Gastrocnemius medialis (tissue), 4 donors: ENCODE data around the gene RFTN1. TPM values are rescaled to one million over a fixed set of nuclear protein-coding genes. Genes with fewer than 3 reads are reported as not detected.

Experiments
- ATAC-seq, 2 donors: fragments of 150-250 bp; one replicate each; pipeline ENCODE4 v1.9.1; 2016
- DNase-seq, 2 donors: peaks; one replicate each; pipeline ENCODE4 v3.0.0-alpha.2; 2019
- H3K27ac ChIP-seq, 4 donors: fragments of 200-600 bp; sonication (generic); 1 replicate in 1 of 4; 2 replicates in 3 of 4; pipeline ENCODE4 v1.5.1; 2016 to 2018; ENCODE audit warnings: mild to moderate bottlenecking in 2 of 4, moderate library complexity in 1 of 4
- H3K27me3 ChIP-seq, 3 donors: fragments of 200-600 bp; sonication (generic) in 2 of 3; 1 replicate in 1 of 3; 2 replicates in 2 of 3; pipeline versions ENCODE4 v1.5.1 to v1.6.0; 2016 to 2019; ENCODE audit warnings: mild to moderate bottlenecking in 1 of 3, moderate library complexity in 1 of 3
- H3K36me3 ChIP-seq, 2 donors: fragments of 200-600 bp; sonication (generic) in 1 of 2; one replicate each; pipeline ENCODE4 v1.5.1; 2017 to 2018
- H3K4me1 ChIP-seq, 2 donors: fragments of 200-600 bp; sonication (generic) in 1 of 2; one replicate each; pipeline ENCODE4 v1.5.1; 2016 to 2017; ENCODE audit warnings: mild to moderate bottlenecking in 2 of 2
- H3K4me3 ChIP-seq, 4 donors: fragments of 200-600 bp; sonication (generic) in 3 of 4; 1 replicate in 1 of 4; 2 replicates in 3 of 4; pipeline ENCODE4 v1.5.1; 2016 to 2019; ENCODE audit warnings: mild to moderate bottlenecking in 2 of 4
- H3K9me3 ChIP-seq, 3 donors: fragments of 200-600 bp; sonication (generic) in 2 of 3; 1 replicate in 1 of 3; 2 replicates in 2 of 3; pipeline ENCODE4 v1.5.1; 2016 to 2019
- CTCF ChIP-seq, 5 experiments: fragments of 450-650 bp in 3 of 5; fragments of 200-600 bp in 2 of 5; sonication (generic) in 2 of 5; IDR thresholded peaks in 4 of 5; conservative IDR thresholded peaks in 1 of 5; 1 replicate in 4 of 5; 2 replicates in 1 of 5; pipeline ENCODE4 v1.5.1; 2016 to 2019; ENCODE audit warnings: antibody characterized with exemption in 5 of 5, mild to moderate bottlenecking in 3 of 5, moderate library complexity in 3 of 5
- POLR2A ChIP-seq, 2 donors: fragments of 450-650 bp; IDR thresholded peaks; one replicate each; pipeline ENCODE4 v1.6.1; 2017; ENCODE audit warnings: antibody characterized with exemption in 2 of 2, mild to moderate bottlenecking in 2 of 2, moderate library complexity in 2 of 2
- in situ Hi-C, 4 donors: fragments of 200-750 bp; cut with MboI; loops; one replicate each; pipeline versions ENCODE4 v1.15.0 to v1.8.0; 2017; ENCODE audit warnings: low sequenced_read_pairs in 4 of 4
- intact Hi-C: fragments of 100-400 bp; cut with DNase I; formaldehyde crosslinking; loops from one replicate; pipeline ENCODE4 v1.15.1; 2023; ENCODE audit warnings: low total_unique reads
- total RNA-seq, 4 donors: library from RNA; depleted of rRNA; stranded (reverse); fragments of >200 nt; gene quantifications; one replicate each; pipeline versions ENCODE4 v1.1.0 to v1.2.3, GENCODE V29; 2016

The RFTN1 gene
- total RNA-seq, 4 donors from 2014 or later: 10.7 to 22.8 (median 11.7) TPM

GRCh38 chr3:16472593-16472992, 40.9 kb downstream of the RFTN1 start:
- TF ChIP-seq CTCF (IDR thresholded peaks at IDR 0.05 in 4 of 5, conservative IDR thresholded peaks at IDR 0.05 in 1 of 5) (no peak), POLR2A (IDR thresholded peaks at IDR 0.05) (no peak)
- ATAC-seq: peak; percentile 74 to 77
- Histone ChIP-seq H3K36me3 (no peaks in the 10 kb centered on the region), H3K27ac (peak overlapping the region; percentile 60 to 71 (median 64)), H3K27me3 (no peaks in the 10 kb centered on the region), H3K9me3 (no peaks in the 10 kb centered on the region), H3K4me1 (peaks cover 0 to 20% of the 10 kb centered on the region in 2 donors), H3K4me3 (no peak overlapping the region)
- in situ Hi-C loops: no loop called here
- DNase-seq: peak in 1 of 2 donors; percentile 20
- intact Hi-C loops: no loop called here

- in situ Hi-C loops (no loop called here), intact Hi-C loops (no loop called here)
- Histone ChIP-seq H3K36me3 (no peaks in the 10 kb centered on the region), H3K27ac (peak overlapping the region; percentile 60 to 71 (median 64)), H3K9me3 (no peaks in the 10 kb centered on the region), H3K27me3 (no peaks in the 10 kb centered on the region), H3K4me1 (peaks cover 0 to 19% of the 10 kb centered on the region in 2 donors), H3K4me3 (no peak overlapping the region)
- DNase-seq (no peak), ATAC-seq (no peak)
- no peak for TF ChIP-seq CTCF (IDR thresholded peaks at IDR 0.05 in 4 of 5, conservative IDR thresholded peaks at IDR 0.05 in 1 of 5)
- no peak for TF ChIP-seq POLR2A (IDR thresholded peaks at IDR 0.05)
Measured at GRCh38 chr3:16471897-16472296, 41.6 kb downstream of the RFTN1 start.

GRCh38 chr3:16470590-16470989, 42.9 kb downstream of the RFTN1 start:
- DNase-seq (no peak), ATAC-seq (no peak)
- H3K36me3 ChIP-seq: no peaks in the 10 kb centered on the region
- H3K4me3 ChIP-seq: no peak overlapping the region
- intact Hi-C loops: no loop called here
- in situ Hi-C loops: no loop called here
- H3K4me1 ChIP-seq: peaks cover 0 to 18% of the 10 kb centered on the region in 2 donors
- no peaks in the 10 kb centered on the region for H3K27me3 ChIP-seq
- H3K9me3 ChIP-seq: no peaks in the 10 kb centered on the region
- TF ChIP-seq CTCF (IDR thresholded peaks at IDR 0.05 in 4 of 5, conservative IDR thresholded peaks at IDR 0.05 in 1 of 5): no peak
- TF ChIP-seq POLR2A (IDR thresholded peaks at IDR 0.05): no peak
- no peak overlapping the region for H3K27ac ChIP-seq

GRCh38 chr3:16468336-16469098, 45.0 kb downstream of the RFTN1 start:
- intact Hi-C loops: no loop called here
- TF ChIP-seq CTCF (IDR thresholded peaks at IDR 0.05 in 4 of 5, conservative IDR thresholded peaks at IDR 0.05 in 1 of 5) (no peak), POLR2A (IDR thresholded peaks at IDR 0.05) (no peak)
- H3K36me3 ChIP-seq: no peaks in the 10 kb centered on the region
- H3K4me1 ChIP-seq: peaks cover 0 to 30% of the 10 kb centered on the region in 2 donors
- H3K27me3 ChIP-seq: no peaks in the 10 kb centered on the region
- DNase-seq (no peak), ATAC-seq (peak; percentile 34 to 59)
- in situ Hi-C loops: no loop called here
- no peak overlapping the region for H3K4me3 ChIP-seq
- no peaks in the 10 kb centered on the region for H3K9me3 ChIP-seq
- H3K27ac ChIP-seq: peak overlapping the region in 3 of 4 donors; percentile 43 to 71 (median 57)
